Muscle of arm (tissue), 12 donors: ENCODE measurements around the gene SREBF2. TPM values are rescaled to one million over a fixed set of nuclear protein-coding genes. Genes with fewer than 3 reads are reported as not detected.

ENCODE experiments used
- DNase-seq: peaks from one replicate; pipeline ENCODE4 v3.0.0-alpha.2; 2013
- polyA plus RNA-seq, 12 donors: library from polyadenylated mRNA; unstranded; fragments of 120-200 nt; gene quantifications; one replicate each; pipeline ENCODE4 v1.2.1, GENCODE V29; 2013; ENCODE audit not compliant: insufficient read length in 12 of 12

SREBF2 gene
- polyA plus RNA-seq, 12 donors: 68.0 to 110 (median 86.1) TPM; not detected in 1

GRCh38 chr22:41906822-41907221 lies 73.9 kb downstream of the SREBF2 start:
- no peak for DNase-seq

- DNase-seq: no peak
Observed at GRCh38 chr22:41907436-41908401, 74.8 kb downstream of the SREBF2 start.

DNA sequence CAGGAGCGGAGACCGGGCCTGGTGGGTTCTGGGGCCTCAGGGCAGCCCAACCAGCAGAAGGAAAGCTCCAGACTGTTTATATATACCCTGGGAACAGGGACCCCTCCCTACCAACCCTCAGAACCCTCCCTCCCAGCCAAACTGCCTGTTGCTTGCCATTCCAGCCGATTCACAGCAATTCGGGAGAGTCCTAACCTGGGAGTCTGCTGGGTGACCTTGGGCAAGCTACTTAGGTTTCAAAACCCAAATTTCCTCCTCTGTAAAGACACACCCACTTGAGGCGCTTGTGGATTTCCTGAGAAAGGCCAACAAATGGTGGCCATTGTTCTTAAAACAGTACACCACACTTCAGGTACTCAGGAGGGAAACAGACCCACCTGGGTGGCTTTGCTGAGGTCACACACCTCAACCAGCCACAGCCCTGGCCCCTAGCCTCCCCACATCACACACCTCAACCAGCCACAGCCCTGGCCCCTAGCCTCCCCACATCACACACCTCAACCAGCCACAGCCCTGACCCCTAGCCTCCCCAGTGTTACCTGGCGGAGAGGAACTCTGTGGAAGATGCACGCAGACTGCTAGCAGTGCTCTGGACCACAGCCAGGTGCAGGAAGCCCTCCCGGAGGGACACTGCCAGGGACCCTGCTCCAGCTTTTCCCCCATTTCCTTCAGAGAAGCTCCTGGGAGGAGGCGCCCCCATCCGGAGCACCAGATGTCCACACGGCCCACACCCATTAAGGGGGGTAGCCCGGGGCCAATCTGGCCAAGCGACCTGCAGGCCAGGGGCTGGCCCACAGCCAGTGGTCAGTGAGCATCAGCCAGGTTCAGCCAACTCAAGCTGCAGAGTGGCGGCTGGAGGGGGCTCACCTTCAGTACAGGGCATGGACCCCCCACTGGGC lies 75.8 kb downstream of the SREBF2 start:
- DNase-seq: no peak

DNA sequence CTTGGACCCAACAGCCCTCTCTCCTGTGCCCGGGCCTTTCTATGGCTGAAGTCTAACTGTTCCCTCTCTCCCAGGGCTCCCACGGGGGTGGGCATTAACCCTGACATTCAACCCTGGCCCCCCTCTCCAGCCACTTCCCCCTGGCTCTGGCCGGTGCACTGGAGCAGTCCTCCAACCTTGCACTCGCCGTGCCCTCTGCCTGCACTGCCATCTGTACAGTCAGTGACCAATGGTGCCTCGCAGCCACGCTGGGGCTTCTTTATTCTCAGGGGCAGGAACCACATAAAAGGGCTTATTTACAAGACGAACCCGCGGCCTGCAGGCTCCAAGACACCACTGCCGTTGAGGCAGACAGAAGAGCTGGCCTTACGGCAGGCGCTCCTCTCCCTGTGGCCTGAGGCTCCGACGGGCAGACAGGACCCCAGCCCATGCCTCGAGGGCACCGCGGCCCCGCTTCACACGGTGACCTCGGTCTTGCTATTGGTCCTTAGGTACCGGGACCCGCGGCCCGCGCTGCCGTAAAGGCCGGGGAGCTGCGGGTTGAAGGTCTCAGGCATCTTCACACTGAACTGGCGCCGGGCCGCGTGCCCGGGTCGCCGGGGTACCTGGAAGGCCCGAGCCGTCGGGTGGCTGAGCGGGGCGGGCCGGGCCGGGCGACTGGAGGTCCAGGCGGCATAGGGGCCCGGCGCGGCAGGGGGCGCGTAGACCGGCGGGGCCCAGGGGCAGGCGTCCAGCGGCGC lies 76.6 kb downstream of the SREBF2 start:
- DNase-seq: no peak

- no peak for DNase-seq
Observed at GRCh38 chr22:41910050-41911000, 77.4 kb downstream of the SREBF2 start.

- DNase-seq: no peak
Observed at GRCh38 chr22:41911001-41911611, 78.2 kb downstream of the SREBF2 start.

DNA sequence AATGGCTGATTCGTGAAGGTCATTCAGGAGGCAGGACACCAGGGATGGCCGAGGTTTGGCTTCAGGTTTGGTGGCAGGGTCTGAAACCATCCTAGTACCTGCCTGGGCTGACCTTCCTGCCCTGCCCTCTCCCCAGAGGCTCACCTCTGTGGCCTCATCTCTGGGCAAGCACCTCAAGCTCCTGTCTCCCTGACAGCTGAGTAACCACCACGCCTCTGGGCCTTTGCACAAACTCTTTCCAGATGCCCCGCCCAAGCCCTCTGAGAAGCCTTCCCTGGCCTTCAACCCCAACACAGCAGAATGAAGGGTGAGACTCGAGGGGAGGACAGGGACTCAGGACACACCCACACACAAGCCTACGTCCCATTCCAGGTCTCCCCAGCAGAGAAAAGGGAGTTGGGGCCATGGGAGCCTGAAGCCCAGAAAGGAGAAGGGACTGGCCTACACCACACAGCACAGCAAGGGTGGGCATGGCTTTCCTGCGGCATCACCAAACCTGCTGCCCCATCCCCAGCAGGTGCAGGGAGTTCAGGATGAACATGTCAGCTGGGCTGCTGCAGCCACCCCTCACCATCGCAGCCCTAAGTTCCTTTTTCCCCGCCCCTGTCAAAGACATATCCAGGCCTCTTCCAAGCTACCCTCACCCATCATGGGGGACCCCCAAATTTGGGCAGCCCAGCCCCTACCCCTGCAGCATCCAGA lies 79.6 kb downstream of the SREBF2 start:
- DNase-seq: no peak

- no peak for DNase-seq
Observed at GRCh38 chr22:41913040-41913719, 80.3 kb downstream of the SREBF2 start.

- DNase-seq: no peak
Observed at GRCh38 chr22:41913842-41914534, 81.1 kb downstream of the SREBF2 start.

GRCh38 chr22:41914611-41915034 lies 81.7 kb downstream of the SREBF2 start:
- no peak for DNase-seq

DNA sequence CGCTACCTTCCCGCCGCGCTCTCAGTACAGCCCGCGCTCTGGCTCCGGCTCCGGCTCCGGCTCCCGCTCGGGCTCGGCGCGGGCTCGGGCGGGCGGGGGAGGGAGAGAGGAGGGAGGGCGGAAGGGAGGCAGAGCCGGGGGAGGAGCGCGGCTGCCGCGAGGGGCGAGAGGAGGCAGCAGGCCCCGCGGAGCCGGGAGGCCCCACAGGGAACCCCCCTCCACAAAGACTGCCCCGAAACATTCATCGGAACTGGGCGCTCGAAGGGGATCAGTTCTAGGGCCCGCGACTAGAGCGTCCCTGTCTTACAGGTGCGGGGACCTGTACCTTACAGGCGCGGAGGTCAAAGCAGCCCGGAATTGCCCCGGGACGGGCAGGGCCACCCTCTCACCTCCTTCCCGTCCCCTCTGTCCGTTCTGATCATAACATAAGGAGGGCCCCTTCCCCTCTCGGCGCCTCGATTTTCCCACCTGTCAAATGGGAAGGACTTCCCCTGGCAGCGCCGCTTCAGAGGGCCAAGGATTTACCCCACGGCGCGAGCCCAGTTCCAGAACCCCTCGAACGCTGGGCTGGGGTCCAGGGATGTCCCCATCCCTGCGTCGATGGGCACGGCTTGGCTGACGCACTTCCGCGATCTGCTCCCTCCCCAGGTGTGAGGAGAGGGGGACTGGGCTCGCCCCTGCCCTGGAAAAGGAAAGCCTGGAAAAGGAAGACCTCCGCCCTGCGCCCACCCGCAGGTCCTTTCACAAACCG lies 82.3 kb downstream of the SREBF2 start, which contains the start of gene SHISA8:
Gene SHISA8, minus strand, starts transcription at position 40 of the 751 bp plus-strand sequence. CDS start 407 bp downstream, outside the sequence.
- peak; percentile 44 for DNase-seq

DNA sequence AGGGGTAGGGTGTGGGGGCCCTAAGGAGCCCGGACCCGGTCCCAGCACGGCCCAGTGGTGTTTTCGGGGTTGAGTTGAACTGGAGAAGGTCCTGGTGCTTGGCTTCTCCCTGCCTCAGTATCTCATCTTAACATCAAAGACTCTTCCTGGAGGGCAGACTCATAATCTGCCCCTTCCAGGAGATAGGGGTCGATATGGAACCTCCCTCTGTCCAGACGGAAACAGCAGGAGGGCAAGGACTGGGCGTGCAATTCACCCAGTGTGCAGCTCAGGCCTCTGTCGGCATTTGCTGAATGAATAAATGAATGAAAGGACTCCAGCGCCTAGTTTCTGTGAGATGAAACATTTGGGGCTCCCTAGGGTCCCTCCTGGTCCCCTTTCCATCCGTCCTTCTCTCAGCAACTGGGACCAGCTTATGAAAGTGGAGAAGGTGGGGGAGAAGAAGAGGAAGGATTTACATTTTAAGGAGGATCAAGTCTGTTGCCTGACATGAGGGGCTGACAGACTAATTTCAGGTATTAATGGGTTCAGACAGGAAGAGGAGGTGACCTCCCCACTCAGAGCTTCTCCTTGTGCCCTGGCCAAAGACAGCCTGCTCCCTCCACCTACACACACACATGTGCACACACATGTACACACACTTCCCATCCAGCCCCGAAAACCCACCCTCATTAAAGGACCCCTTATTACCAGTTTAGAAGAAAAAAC lies 83.0 kb downstream of the SREBF2 start:
- no peak for DNase-seq

DNA sequence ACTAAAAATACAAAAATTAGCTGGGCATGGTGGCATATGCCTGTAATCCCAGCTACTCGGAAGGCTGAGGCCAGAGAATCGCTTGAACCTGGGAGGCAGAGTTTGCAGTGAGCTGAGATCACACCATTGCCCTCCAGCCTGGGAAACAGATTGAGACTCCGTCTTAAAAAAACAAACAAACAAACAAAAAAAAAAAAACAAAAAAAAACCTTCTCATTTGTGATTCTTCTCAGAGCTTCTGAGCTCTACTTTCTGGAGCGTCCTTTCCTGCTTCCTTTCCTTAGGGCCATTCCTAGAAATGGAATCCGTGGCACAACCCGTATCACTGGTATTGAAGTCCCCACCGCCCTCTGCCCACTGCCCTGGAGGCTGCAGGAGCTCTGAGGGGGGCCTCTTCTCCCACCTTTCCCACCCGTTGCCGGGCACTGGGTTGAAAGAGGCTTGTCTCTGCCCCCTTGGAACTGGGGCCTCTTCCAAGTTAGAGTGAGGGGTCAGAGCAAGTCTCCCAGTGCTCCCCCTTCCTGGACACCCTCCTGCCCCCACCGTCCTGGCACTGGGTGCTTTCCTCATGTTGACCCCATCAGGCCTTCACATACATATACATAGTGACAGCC lies 83.9 kb downstream of the SREBF2 start:
- DNase-seq: no peak

GRCh38 chr22:41917375-41917902 lies 84.5 kb downstream of the SREBF2 start:
- no peak for DNase-seq

DNA sequence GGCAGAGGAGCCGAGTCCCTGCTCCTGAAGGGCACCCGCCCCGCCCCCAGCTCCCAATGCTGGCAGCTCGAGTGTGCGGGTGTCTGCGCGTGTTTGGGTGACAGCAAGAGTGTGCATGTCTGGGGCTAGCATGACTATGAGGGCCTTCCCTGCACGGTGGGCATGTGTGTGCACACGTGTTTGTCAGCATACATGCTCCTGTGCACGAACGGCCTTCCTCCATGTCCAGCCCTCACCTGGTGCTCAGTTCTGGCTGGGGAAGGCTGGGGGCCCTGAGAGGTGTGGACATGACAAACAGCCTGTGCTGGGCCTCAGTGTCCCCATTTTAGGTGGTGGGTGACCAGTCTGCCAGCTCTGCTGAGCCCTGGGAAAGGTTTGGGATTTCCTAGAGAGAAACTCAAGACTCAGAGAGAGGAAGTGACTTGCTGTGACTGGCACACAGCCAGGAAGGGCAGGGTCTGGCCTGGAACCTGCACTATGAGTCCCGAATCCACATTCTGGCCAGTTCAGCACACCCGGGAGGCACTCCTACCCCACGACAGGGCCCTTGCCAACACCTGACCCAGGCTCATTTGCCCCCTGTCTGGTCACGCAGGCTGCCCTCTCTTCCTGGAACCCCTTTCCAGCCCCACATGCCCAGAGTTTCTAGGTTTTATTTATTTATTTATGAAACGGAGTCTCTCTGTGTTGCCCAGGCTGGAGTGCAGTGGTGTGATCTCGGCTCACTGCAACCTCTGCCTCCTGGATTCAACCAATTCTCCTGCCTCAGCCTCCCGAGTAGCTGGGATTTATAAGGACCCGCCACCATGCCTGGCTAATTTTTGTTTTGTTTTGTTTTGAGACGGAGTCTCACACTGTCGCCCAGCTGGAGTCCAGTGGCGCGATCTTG lies 85.2 kb downstream of the SREBF2 start:
- DNase-seq: peak; percentile 52
